Stomach (tissue), 9 donors: ENCODE measurements around the gene RDH16. TPM values are rescaled to one million over a fixed set of nuclear protein-coding genes. Genes with fewer than 3 reads are reported as not detected.
"Not testable (repeated sequence)": the region's sequence is repeated elsewhere in the genome, so short reads cannot be mapped to it uniquely, and the experiment has no call there.

Source experiments
- DNase-seq, 2 donors: peaks; one replicate each; pipeline versions ENCODE4 v3.0.0 to v3.0.0-alpha.2; 2013 to 2019
- H3K27ac ChIP-seq, 5 donors: fragments of 200-600 bp in 4 of 5; sonication (generic) in 4 of 5; one replicate each; pipeline ENCODE4 v1.5.1; 2013 to 2019; ENCODE audit warnings: mild to moderate bottlenecking in 1 of 5, moderate library complexity in 1 of 5
- H3K27me3 ChIP-seq, 3 donors: fragments of 200-600 bp; sonication (generic); one replicate each; pipeline ENCODE4 v1.5.1; 2017 to 2019; ENCODE audit warnings: mixed run types in 1 of 3
- H3K36me3 ChIP-seq, 4 donors: fragments of 200-600 bp; sonication (generic); 1 replicate in 3 of 4; 2 replicates in 1 of 4; pipeline ENCODE4 v1.5.1; 2016 to 2019
- H3K4me1 ChIP-seq, 4 donors: fragments of 200-600 bp; sonication (generic); one replicate each; pipeline ENCODE4 v1.5.1; 2016 to 2019
- H3K4me3 ChIP-seq, 4 donors: fragments of 200-600 bp; sonication (generic) in 3 of 4; one replicate each; pipeline ENCODE4 v1.5.1; 2016 to 2019; ENCODE audit warnings: mild to moderate bottlenecking in 1 of 4
- H3K9me3 ChIP-seq, 4 donors: fragments of 200-600 bp; sonication (generic); one replicate each; pipeline ENCODE4 v1.5.1; 2016 to 2019
- EP300 ChIP-seq: sonication (generic); formaldehyde crosslinking; IDR thresholded peaks from one replicate; pipeline ENCODE4 v1.6.1; 2017; ENCODE audit warnings: antibody characterized with exemption
- POLR2A ChIP-seq, 4 donors: fragments of 450-650 bp; IDR thresholded peaks; one replicate each; pipeline ENCODE4 v1.6.1; 2016; ENCODE audit warnings: antibody characterized with exemption in 4 of 4, control low read depth in 2 of 4, mild to moderate bottlenecking in 1 of 4, moderate library complexity in 1 of 4
- POLR2AphosphoS5 ChIP-seq, 3 donors: sonication (generic); formaldehyde crosslinking; IDR thresholded peaks; one replicate each; pipeline ENCODE4 v1.6.1; 2016; ENCODE audit warnings: antibody characterized with exemption in 3 of 3
- WGBS, 5 donors: extraction: QIAGEN DNeasy Blood & Tissue Kit in 3 of 5; methylation state at CpG; one replicate each; pipeline versions ENCODE4 v1.1.5 to v1.1.7; 2013 to 2018; 5-methylcytosine and 5-hydroxymethylcytosine counted together
- intact Hi-C: fragments of 100-400 bp; cut with DNase I; formaldehyde crosslinking; loops from one replicate; pipeline ENCODE4 v1.15.1; 2023; ENCODE audit warnings: low total_unique reads
- polyA plus RNA-seq, 3 donors: library from polyadenylated mRNA; stranded (reverse); fragments of 200-250 nt; gene quantifications; one replicate each; pipeline ENCODE4 v1.2.3, GENCODE V29; 2013
- total RNA-seq, 5 donors: library from RNA; depleted of rRNA; stranded (reverse); fragments of >200 nt; gene quantifications; one replicate each; pipeline versions ENCODE4 v1.1.0 to v1.2.3, GENCODE V29; 2014 to 2016
- TF ChIP-seq, protein P1 (sequence below), 7 experiments: fragments of 450-650 bp in 4 of 7; fragments of 200-600 bp in 3 of 7; sonication (generic) in 3 of 7; IDR thresholded peaks; one replicate each; pipeline ENCODE4 v1.5.1; 2016 to 2019; ENCODE audit warnings: antibody characterized with exemption in 7 of 7, control low read depth in 2 of 7, mild to moderate bottlenecking in 1 of 7
- donor health status: healthy with polysubstance abuse.
- donor health status: Bipolar disorder and iron deficiency.
- donor health status: healthy.

Gene RDH16
- total and polyA plus RNA-seq, 8 donors, result 0.37 to 1.0 (median 0.68) TPM; not detected in 5

DNA sequence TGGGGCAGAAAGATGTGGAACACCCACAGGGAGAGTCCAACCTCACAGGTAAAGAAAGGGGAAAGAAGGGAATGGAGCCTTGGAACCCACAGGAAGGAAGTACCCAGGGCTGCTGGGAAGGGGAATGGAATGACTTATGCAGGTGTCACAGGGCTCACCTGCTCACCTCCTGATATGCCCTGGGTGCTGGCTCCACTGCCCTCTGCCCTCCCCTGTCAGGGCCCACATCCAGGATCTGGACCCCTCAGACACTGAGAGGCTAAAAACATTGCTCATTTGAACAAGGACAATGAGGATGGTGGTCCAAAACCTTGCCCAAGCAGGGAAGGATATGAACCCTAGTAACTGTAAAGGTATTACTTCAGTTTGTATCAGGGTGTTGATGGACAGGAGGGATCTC lies 29.6 kb upstream of the RDH16 start:
- Histone ChIP-seq H3K4me1 (peaks cover 0 to 31% (median 26%) of the 10 kb centered on the region in 4 donors), H3K27me3 (no peaks in the 10 kb centered on the region), H3K9me3 (no peaks in the 10 kb centered on the region), H3K27ac (no peak overlapping the region), H3K4me3 (no peak overlapping the region), H3K36me3 (no peaks in the 10 kb centered on the region)
- TF ChIP-seq POLR2A (IDR thresholded peaks at IDR 0.05) (no peak), POLR2AphosphoS5 (IDR thresholded peaks at IDR 0.05) (no peak)
- TF ChIP-seq, protein P1, sequence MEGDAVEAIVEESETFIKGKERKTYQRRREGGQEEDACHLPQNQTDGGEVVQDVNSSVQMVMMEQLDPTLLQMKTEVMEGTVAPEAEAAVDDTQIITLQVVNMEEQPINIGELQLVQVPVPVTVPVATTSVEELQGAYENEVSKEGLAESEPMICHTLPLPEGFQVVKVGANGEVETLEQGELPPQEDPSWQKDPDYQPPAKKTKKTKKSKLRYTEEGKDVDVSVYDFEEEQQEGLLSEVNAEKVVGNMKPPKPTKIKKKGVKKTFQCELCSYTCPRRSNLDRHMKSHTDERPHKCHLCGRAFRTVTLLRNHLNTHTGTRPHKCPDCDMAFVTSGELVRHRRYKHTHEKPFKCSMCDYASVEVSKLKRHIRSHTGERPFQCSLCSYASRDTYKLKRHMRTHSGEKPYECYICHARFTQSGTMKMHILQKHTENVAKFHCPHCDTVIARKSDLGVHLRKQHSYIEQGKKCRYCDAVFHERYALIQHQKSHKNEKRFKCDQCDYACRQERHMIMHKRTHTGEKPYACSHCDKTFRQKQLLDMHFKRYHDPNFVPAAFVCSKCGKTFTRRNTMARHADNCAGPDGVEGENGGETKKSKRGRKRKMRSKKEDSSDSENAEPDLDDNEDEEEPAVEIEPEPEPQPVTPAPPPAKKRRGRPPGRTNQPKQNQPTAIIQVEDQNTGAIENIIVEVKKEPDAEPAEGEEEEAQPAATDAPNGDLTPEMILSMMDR (IDR thresholded peaks at IDR 0.05), result no peak
- no peak for DNase-seq
- intact Hi-C loops, result loop anchor here (5.0 kb wide), 1 partner anchor 230 kb away; no protein-coding TSS in a partner anchor

DNA sequence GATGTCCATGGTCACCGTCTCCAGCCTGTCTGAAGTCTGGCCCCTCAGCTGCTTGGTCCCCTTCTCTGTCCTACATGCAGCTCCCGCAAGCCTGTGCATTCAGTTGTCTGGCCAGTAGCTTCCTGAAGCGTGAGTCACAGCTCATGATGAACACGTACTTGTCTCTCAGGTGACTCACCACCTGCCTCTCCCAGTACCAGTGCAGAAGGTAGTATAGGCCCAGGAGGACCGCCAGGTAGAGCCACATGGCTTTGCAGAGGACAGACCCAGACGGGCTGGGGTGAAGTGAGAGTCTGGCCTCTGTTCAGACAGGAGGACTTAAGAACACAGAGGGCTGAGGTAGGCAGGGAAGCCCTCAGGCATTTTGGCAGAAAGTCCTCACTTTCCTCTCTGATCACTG lies 28.3 kb upstream of the RDH16 start:
- intact Hi-C loops, result loop anchor here (5.0 kb wide), 1 partner anchor 228 kb away; no protein-coding TSS in a partner anchor
- not testable (repeated sequence) for H3K27ac ChIP-seq, DNase-seq, H3K36me3 ChIP-seq, H3K9me3 ChIP-seq, H3K27me3 ChIP-seq, H3K4me3 ChIP-seq
- WGBS, 5 donors, result 60 to 66% (median 60%) methylated on average over 4 to 5 of the region's 6 CpGs
- H3K4me1 ChIP-seq, result peaks cover 0 to 19% (median 15%) of the 10 kb centered on the region in 4 donors

DNA sequence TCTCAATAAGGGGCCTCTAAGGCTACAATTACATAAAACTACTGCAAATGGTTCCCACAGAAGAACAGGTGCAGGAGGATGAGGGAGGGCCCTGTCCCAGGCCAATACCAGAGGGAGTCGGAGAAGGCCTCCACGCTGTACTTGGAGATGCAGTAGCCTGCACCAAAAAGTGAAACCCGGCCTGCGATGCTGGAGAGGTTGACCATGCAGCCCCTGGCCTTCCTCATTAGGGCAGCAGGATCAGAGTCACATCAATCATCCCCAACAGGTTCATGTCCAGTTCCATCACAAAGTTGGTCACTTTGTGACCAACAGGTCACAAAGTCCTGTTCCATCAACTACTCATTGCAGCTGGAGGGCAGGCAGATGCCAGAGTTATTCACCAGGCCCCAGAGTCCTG lies 26.0 kb upstream of the RDH16 start:
- H3K27ac ChIP-seq, result no peak overlapping the region
- WGBS, 5 donors, result 71 to 96% (median 91%) methylated on average over 4 of the region's 4 CpGs
- H3K36me3 ChIP-seq, result no peaks in the 10 kb centered on the region
- intact Hi-C loops, result no loop called here
- TF ChIP-seq, protein P1 (IDR thresholded peaks at IDR 0.05), result no peak
- no peak for TF ChIP-seq POLR2AphosphoS5 (IDR thresholded peaks at IDR 0.05)
- TF ChIP-seq EP300, result no peak
- TF ChIP-seq POLR2A (IDR thresholded peaks at IDR 0.05), result no peak
- H3K4me1 ChIP-seq, result peaks cover 0 to 13% (median 10%) of the 10 kb centered on the region in 4 donors
- H3K9me3 ChIP-seq, result no peaks in the 10 kb centered on the region
- H3K4me3 ChIP-seq, result no peak overlapping the region
- DNase-seq, result no peak
- no peaks in the 10 kb centered on the region for H3K27me3 ChIP-seq

DNA sequence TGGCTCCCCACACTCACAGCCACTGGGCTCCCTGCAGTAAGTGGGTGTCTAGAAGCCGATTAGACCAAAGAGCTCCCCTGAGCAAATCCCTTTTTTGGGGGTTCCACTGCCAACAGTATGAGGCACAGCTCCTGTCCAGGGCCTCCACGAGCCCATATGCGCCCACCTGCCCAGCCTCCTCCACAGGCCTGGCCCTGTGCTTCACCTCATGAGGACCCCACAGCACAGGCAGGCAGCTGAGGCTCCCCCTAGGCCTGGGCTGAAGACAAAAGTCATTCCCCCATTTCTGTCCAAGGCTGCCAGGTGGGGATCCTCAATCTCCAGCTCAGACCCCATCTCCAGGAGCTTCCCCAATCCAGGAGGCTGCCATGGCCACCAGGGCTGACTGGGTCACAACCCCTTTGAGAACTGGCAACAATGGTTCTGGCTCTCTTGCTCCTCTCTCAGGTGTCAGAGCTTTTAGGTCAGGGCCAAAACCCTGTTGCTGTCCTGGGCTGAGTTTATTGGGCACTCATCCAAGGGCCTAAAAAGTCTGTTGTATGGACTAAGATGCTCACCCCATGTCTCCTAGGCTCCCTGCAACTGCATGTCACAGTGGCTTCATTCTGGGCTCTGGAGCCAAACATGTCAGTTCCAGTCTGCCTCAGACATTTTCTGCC lies 25.3 kb upstream of the RDH16 start:
- H3K9me3 ChIP-seq, H3K27me3 ChIP-seq, H3K36me3 ChIP-seq, H3K27ac ChIP-seq, H3K4me3 ChIP-seq, DNase-seq, intact Hi-C loops, H3K4me1 ChIP-seq: not testable (repeated sequence)
- 86 to 96% (median 90%) methylated on average over 2 to 3 of the region's 3 CpGs for WGBS, 5 donors

DNA sequence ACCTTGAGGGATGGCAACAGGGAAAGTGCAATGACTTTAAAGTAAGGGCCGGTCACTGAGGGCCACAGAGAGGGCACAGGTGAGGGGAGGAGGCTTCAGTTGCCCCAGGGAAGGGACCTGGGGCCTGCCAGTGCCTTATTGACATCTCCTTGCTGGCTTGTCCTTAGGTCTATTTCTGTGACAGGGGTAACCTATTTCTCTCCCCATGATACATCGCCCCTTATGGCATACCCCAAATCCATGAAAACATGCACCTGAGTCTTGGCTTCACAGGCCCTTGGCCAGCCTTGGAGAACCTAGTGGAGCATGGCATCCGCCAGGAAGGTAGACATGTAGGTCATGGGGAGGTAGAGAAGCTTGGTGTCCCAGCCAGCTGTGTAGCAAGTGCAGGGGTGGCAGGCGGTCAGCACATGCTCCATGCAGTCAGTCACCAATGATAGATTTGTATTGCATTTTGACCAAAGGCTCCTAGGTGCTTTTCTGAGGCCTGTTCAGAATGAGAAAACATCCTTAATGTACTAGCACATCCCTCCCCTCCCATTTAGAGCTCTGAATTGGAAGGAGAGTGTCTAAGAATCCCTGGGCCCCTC lies 23.6 kb upstream of the RDH16 start:
- intact Hi-C loops, result no loop called here
- WGBS, 5 donors, result 94 to 99% (median 97%) methylated on average over 4 of the region's 4 CpGs

More for the DNA sequence above, 23.6 kb upstream of the RDH16 start:
- no peak for DNase-seq
- no peaks in the 10 kb centered on the region for H3K27me3 ChIP-seq
- H3K4me3 ChIP-seq, result no peak overlapping the region
- H3K27ac ChIP-seq, result no peak overlapping the region
- no peaks in the 10 kb centered on the region for H3K9me3 ChIP-seq
- H3K4me1 ChIP-seq, result no peaks in the 10 kb centered on the region
- TF ChIP-seq EP300, result no peak
- no peak for TF ChIP-seq POLR2AphosphoS5 (IDR thresholded peaks at IDR 0.05)
- TF ChIP-seq POLR2A (IDR thresholded peaks at IDR 0.05), result no peak
- TF ChIP-seq, protein P1 (IDR thresholded peaks at IDR 0.05), result no peak
- no peaks in the 10 kb centered on the region for H3K36me3 ChIP-seq
